Stomach (tissue), 9 donors: Measurements from ENCODE around the gene CARD19. TPM values are rescaled to one million over a fixed set of nuclear protein-coding genes. Genes with fewer than 3 reads are reported as not detected.

Source experiments
- DNase-seq, 2 donors: peaks; one replicate each; pipeline versions ENCODE4 v3.0.0 to v3.0.0-alpha.2; 2013 to 2019
- H3K27ac ChIP-seq, 5 donors: fragments of 200-600 bp in 4 of 5; sonication (generic) in 4 of 5; one replicate each; pipeline ENCODE4 v1.5.1; 2013 to 2019; ENCODE audit warnings: mild to moderate bottlenecking in 1 of 5, moderate library complexity in 1 of 5
- H3K27me3 ChIP-seq, 3 donors: fragments of 200-600 bp; sonication (generic); one replicate each; pipeline ENCODE4 v1.5.1; 2017 to 2019; ENCODE audit warnings: mixed run types in 1 of 3
- H3K36me3 ChIP-seq, 4 donors: fragments of 200-600 bp; sonication (generic); 1 replicate in 3 of 4; 2 replicates in 1 of 4; pipeline ENCODE4 v1.5.1; 2016 to 2019
- H3K4me1 ChIP-seq, 4 donors: fragments of 200-600 bp; sonication (generic); one replicate each; pipeline ENCODE4 v1.5.1; 2016 to 2019
- H3K4me3 ChIP-seq, 4 donors: fragments of 200-600 bp; sonication (generic) in 3 of 4; one replicate each; pipeline ENCODE4 v1.5.1; 2016 to 2019; ENCODE audit warnings: mild to moderate bottlenecking in 1 of 4
- H3K9me3 ChIP-seq, 4 donors: fragments of 200-600 bp; sonication (generic); one replicate each; pipeline ENCODE4 v1.5.1; 2016 to 2019
- EP300 ChIP-seq: sonication (generic); formaldehyde crosslinking; IDR thresholded peaks from one replicate; pipeline ENCODE4 v1.6.1; 2017; ENCODE audit warnings: antibody characterized with exemption
- POLR2A ChIP-seq, 4 donors: fragments of 450-650 bp; IDR thresholded peaks; one replicate each; pipeline ENCODE4 v1.6.1; 2016; ENCODE audit warnings: antibody characterized with exemption in 4 of 4, control low read depth in 2 of 4, mild to moderate bottlenecking in 1 of 4, moderate library complexity in 1 of 4
- POLR2AphosphoS5 ChIP-seq, 3 donors: sonication (generic); formaldehyde crosslinking; IDR thresholded peaks; one replicate each; pipeline ENCODE4 v1.6.1; 2016; ENCODE audit warnings: antibody characterized with exemption in 3 of 3
- WGBS, 5 donors: extraction: QIAGEN DNeasy Blood & Tissue Kit in 3 of 5; methylation state at CpG; one replicate each; pipeline versions ENCODE4 v1.1.5 to v1.1.7; 2013 to 2018; 5-methylcytosine and 5-hydroxymethylcytosine counted together
- intact Hi-C: fragments of 100-400 bp; cut with DNase I; formaldehyde crosslinking; loops from one replicate; pipeline ENCODE4 v1.15.1; 2023; ENCODE audit warnings: low total_unique reads
- polyA plus RNA-seq, 3 donors: library from polyadenylated mRNA; stranded (reverse); fragments of 200-250 nt; gene quantifications; one replicate each; pipeline ENCODE4 v1.2.3, GENCODE V29; 2013
- total RNA-seq, 5 donors: library from RNA; depleted of rRNA; stranded (reverse); fragments of >200 nt; gene quantifications; one replicate each; pipeline versions ENCODE4 v1.1.0 to v1.2.3, GENCODE V29; 2014 to 2016
- TF ChIP-seq, protein P1 (sequence below), 7 experiments: fragments of 450-650 bp in 4 of 7; fragments of 200-600 bp in 3 of 7; sonication (generic) in 3 of 7; IDR thresholded peaks; one replicate each; pipeline ENCODE4 v1.5.1; 2016 to 2019; ENCODE audit warnings: antibody characterized with exemption in 7 of 7, control low read depth in 2 of 7, mild to moderate bottlenecking in 1 of 7
- donor health status: healthy with polysubstance abuse.
- donor health status: Bipolar disorder and iron deficiency.
- donor health status: healthy.

The CARD19 gene
- total and polyA plus RNA-seq, 8 donors = 14.3 to 95.1 (median 45.6) TPM

DNA sequence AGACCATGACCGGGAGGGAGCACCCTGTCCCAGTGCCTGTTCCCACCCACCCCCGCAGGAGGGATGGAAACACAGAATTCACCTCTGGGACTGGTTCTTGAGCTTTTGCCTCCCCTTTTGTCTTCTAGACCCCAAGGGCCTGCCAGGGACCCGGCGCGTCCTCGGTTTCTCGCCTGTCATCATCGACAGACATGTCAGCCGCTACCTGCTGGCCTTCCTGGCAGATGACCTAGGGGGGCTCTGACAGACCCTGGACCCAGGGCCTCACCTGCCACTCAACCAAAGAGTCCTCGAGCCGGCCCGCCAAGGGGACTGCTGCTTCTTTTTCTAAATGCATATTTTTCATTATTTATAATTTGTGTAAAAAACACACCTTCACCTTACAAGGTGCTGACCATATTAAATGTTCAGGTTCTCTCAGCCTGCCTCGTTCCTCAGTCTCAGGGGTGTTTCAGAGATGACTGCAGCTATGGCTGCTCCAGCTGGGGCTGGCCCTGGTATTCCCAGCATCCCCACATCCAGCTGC lies 16.9 kb downstream of the CARD19 start:
- TF ChIP-seq EP300 (no peak), POLR2AphosphoS5 (IDR thresholded peaks at IDR 0.05) (no peak), POLR2A (IDR thresholded peaks at IDR 0.05) (no peak)
- TF ChIP-seq, protein P1, sequence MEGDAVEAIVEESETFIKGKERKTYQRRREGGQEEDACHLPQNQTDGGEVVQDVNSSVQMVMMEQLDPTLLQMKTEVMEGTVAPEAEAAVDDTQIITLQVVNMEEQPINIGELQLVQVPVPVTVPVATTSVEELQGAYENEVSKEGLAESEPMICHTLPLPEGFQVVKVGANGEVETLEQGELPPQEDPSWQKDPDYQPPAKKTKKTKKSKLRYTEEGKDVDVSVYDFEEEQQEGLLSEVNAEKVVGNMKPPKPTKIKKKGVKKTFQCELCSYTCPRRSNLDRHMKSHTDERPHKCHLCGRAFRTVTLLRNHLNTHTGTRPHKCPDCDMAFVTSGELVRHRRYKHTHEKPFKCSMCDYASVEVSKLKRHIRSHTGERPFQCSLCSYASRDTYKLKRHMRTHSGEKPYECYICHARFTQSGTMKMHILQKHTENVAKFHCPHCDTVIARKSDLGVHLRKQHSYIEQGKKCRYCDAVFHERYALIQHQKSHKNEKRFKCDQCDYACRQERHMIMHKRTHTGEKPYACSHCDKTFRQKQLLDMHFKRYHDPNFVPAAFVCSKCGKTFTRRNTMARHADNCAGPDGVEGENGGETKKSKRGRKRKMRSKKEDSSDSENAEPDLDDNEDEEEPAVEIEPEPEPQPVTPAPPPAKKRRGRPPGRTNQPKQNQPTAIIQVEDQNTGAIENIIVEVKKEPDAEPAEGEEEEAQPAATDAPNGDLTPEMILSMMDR (IDR thresholded peaks at IDR 0.05) = no peak
- Histone ChIP-seq H3K27ac (peak overlapping the region in 3 of 5 donors; percentile 4 to 82 (median 73)), H3K4me1 (peaks cover 5 to 66% (median 12%) of the 10 kb centered on the region in 4 donors), H3K4me3 (no peak overlapping the region), H3K27me3 (no peaks in the 10 kb centered on the region), H3K36me3 (peaks cover 38 to 68% (median 58%) of the 10 kb centered on the region in 4 donors), H3K9me3 (no peaks in the 10 kb centered on the region)
- 81 to 98% (median 90%) methylated on average over 13 of the region's 13 CpGs for WGBS, 5 donors
- intact Hi-C loops = no loop called here
- DNase-seq = peak in 1 of 2 donors; percentile 0

DNA sequence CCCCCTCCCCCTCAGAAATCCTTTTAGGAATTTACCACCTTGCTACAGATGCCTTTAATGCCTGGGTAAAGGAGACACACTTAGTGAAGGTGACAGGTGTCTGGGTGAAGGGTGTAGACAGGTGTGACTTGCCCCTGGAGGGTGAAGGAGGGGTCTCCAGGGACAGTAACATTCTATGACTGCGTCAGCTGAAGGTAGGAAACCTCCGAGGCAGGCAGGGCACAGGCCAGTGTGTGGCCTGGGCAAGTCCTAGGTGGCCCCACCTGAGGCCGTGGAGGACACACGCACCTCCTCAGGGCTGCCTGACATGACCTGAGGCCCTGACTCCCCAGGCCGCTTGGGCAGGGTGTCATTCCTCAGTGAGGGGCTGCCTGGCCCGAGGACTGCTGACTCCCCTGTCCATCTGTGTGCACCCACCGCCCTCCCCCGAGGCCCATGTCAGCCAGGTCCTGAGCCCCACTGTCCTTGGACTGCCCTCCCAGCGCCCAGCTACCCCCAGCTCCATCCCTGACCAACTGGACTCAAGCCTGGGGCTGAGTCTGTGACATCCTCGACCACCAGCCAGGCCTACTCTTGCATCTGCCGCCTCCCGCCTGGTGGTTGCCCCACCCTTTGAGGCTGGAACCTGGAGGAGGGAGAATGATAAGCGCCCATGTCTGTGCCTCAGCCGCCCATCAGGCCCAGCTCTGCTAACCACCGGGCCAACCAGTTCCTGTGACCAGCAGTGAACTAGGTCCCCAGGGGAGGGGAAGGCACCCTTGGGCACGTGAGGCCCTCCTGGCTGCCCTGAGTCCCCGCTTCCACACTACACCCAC lies 18.4 kb downstream of the CARD19 start:
- intact Hi-C loops = no loop called here
- no peak overlapping the region for H3K4me3 ChIP-seq
- H3K36me3 ChIP-seq = peaks cover 33 to 56% (median 49%) of the 10 kb centered on the region in 4 donors
- peak in 1 of 2 donors; percentile 31 for DNase-seq
- 61 to 80% (median 68%) methylated on average over 15 to 17 of the region's 17 CpGs for WGBS, 5 donors
- peak overlapping the region in 2 of 5 donors; percentile 58 to 82 for H3K27ac ChIP-seq
- TF ChIP-seq, protein P1 (IDR thresholded peaks at IDR 0.05) = no peak
- TF ChIP-seq POLR2A (IDR thresholded peaks at IDR 0.05) = no peak
- TF ChIP-seq POLR2AphosphoS5 (IDR thresholded peaks at IDR 0.05) = no peak
- no peak for TF ChIP-seq EP300
- H3K4me1 ChIP-seq = peaks cover 7 to 62% (median 16%) of the 10 kb centered on the region in 4 donors
- H3K27me3 ChIP-seq = no peaks in the 10 kb centered on the region
- no peaks in the 10 kb centered on the region for H3K9me3 ChIP-seq

DNA sequence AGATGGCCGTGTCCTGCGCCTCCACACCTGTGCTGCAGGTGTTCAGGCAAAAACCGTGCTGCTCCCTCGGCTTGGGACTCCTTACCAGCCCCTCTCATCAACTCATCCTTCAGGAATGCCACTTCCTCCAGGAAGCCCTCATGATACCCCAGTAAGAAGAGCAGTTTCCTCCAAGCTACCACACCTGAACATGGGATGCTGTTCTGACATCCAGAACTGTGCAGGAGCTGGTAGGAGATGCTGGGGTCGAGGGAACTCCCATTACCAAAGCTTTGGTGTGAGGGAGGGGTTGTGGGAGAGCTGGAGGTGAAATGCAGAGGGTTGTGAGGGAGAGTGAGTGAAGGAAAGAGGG lies 18.9 kb downstream of the CARD19 start:
- H3K4me3 ChIP-seq = no peak overlapping the region
- no peaks in the 10 kb centered on the region for H3K27me3 ChIP-seq
- 70 to 83% (median 74%) methylated on average over 4 to 5 of the region's 5 CpGs for WGBS, 5 donors
- H3K4me1 ChIP-seq = peaks cover 13 to 62% (median 21%) of the 10 kb centered on the region in 4 donors
- no peaks in the 10 kb centered on the region for H3K9me3 ChIP-seq
- H3K36me3 ChIP-seq = peaks cover 27 to 50% (median 46%) of the 10 kb centered on the region in 4 donors
- peak overlapping the region in 2 of 5 donors; percentile 58 to 82 for H3K27ac ChIP-seq
- no peak for TF ChIP-seq POLR2A (IDR thresholded peaks at IDR 0.05)
- no peak for TF ChIP-seq POLR2AphosphoS5 (IDR thresholded peaks at IDR 0.05)
- TF ChIP-seq EP300 = no peak
- TF ChIP-seq, protein P1 (IDR thresholded peaks at IDR 0.05) = no peak
- intact Hi-C loops = no loop called here
- no peak for DNase-seq

DNA sequence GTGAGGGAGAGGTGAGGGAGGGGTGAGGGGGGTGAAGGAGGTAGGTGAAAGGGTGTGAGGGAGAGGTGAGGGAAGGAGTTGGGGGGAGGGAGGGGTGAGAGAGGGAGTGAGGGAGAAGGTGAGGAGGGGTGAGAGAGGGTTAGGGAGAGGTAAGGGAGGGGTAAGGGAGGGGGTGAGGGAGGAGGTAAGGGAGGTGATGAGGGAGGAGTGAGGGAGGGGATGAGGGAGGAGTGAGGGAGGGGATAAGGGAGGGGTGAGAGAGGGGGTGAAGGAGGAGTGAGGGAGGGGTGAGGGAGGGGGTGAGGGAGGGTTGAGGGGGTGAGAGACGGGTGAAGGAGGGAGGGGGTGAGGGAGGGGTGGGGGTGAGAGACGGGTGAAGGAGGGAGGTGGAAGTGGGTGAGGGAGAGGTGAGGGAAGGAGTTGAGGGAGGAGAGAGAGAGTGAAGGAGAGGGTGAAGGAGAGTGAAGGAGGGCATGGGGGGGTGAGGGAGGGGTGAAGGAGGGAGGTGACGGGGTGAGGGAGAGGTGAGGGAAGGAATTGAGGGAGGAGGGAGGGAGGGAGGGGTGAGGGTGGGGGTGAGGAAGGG lies 19.6 kb downstream of the CARD19 start:
- Histone ChIP-seq H3K27me3 (no peaks in the 10 kb centered on the region), H3K4me3 (no peak overlapping the region), H3K4me1 (peaks cover 19 to 64% (median 28%) of the 10 kb centered on the region in 4 donors), H3K27ac (peak overlapping the region in 3 of 5 donors; percentile 63 to 82 (median 77)), H3K36me3 (peaks cover 21 to 44% (median 40%) of the 10 kb centered on the region in 4 donors), H3K9me3 (no peaks in the 10 kb centered on the region)
- TF ChIP-seq POLR2AphosphoS5 (IDR thresholded peaks at IDR 0.05) = no peak
- TF ChIP-seq, protein P1 (IDR thresholded peaks at IDR 0.05) = no peak
- no peak for TF ChIP-seq EP300
- no peak for TF ChIP-seq POLR2A (IDR thresholded peaks at IDR 0.05)
- intact Hi-C loops = no loop called here
- 0 to 48% (median 29%) methylated on average over 2 to 3 of the region's 3 CpGs for WGBS, 5 donors
- peak in 1 of 2 donors; percentile 21 for DNase-seq
